PC-9 (cell line): ENCODE results near the gene ERMP1. TPM values are rescaled to one million over a fixed set of nuclear protein-coding genes. Genes with fewer than 3 reads are reported as not detected.

ENCODE experiments used
- BruUV-seq: library from RNA; stranded (reverse); fragments of 400-500 nt; replicated peaks from 2 replicates; lab custom pipeline; 2021; lab: Mats Ljungman, UMichigan
- CTCF ChIA-PET: fragments of 300-600 bp; sonication (Branson Sonifier 250); formaldehyde crosslinking; loops from one replicate; lab custom pipeline; 2022; ENCODE audit warnings: antibody characterized with exemption; lab: Charles Lee
- POLR2A ChIA-PET: fragments of 300-600 bp; sonication (Branson Sonifier 250); formaldehyde crosslinking; loops from one replicate; lab custom pipeline; 2022; ENCODE audit warnings: antibody characterized with exemption; ENCODE audit not compliant: unreplicated experiment; lab: Charles Lee
- DNase-seq, 2 experiments: peaks; one replicate each; pipeline versions ENCODE4 v3.0.0 to v3.0.0-alpha.2; 2015 to 2022; ENCODE audit warnings: mixed read lengths in 1 of 2
- H2AFZ ChIP-seq: fragments of 200-600 bp; sonication (generic); 2 replicates; pipeline ENCODE4 v1.8.1; 2017; ENCODE audit warnings: antibody characterized with exemption
- H3F3A ChIP-seq: fragments of 200-600 bp; sonication (generic); 2 replicates; pipeline ENCODE4 v1.8.1; 2017; ENCODE audit warnings: antibody characterized with exemption, mild to moderate bottlenecking, low read depth; ENCODE audit not compliant: insufficient read depth
- H3K27ac ChIP-seq: fragments of 200-600 bp; sonication (generic); 2 replicates; pipeline ENCODE4 v1.6.1; 2016; ENCODE audit warnings: mixed run types
- H3K27me3 ChIP-seq: fragments of 200-600 bp; sonication (generic); 2 replicates; pipeline ENCODE4 v1.6.1; 2016; ENCODE audit warnings: low read depth, mixed run types; ENCODE audit not compliant: insufficient read depth
- H3K36me3 ChIP-seq: fragments of 200-600 bp; sonication (generic); 2 replicates; pipeline ENCODE4 v1.6.1; 2016; ENCODE audit warnings: low read depth, mixed run types
- H3K4me1 ChIP-seq: fragments of 200-600 bp; sonication (generic); replicated peaks from 2 replicates; pipeline ENCODE4 v1.6.1; 2016; ENCODE audit warnings: mixed run types; ENCODE audit not compliant: insufficient read depth
- H3K4me2 ChIP-seq: fragments of 200-600 bp; sonication (generic); 2 replicates; pipeline ENCODE4 v1.6.1; 2017; ENCODE audit warnings: mixed run types
- H3K4me3 ChIP-seq: fragments of 200-600 bp; sonication (generic); 2 replicates; pipeline ENCODE4 v1.6.1; 2016; ENCODE audit warnings: mixed run types
- H3K79me2 ChIP-seq: fragments of 200-600 bp; sonication (generic); 2 replicates; pipeline ENCODE4 v1.6.1; 2017; ENCODE audit warnings: low read depth, mixed run types
- H3K9me2 ChIP-seq: fragments of 200-600 bp; sonication (generic); 2 replicates; pipeline ENCODE4 v1.8.1; 2017; ENCODE audit warnings: mild to moderate bottlenecking; ENCODE audit not compliant: insufficient read depth
- H3K9me3 ChIP-seq: fragments of 200-600 bp; sonication (generic); 2 replicates; pipeline ENCODE4 v1.8.1; 2016; ENCODE audit warnings: low read depth; ENCODE audit not compliant: insufficient read depth
- H4K20me1 ChIP-seq: fragments of 200-600 bp; sonication (generic); 2 replicates; pipeline ENCODE4 v1.8.1; 2017; ENCODE audit not compliant: insufficient read depth
- EZH2 ChIP-seq: fragments of 200-600 bp; sonication (generic); IDR thresholded peaks from 2 replicates; pipeline ENCODE4 v1.8.0; 2017; ENCODE audit warnings: antibody characterized with exemption, low read depth
- intact Hi-C: fragments of 100-400 bp; cut with micrococcal nuclease; formaldehyde crosslinking; loops from one replicate; pipeline ENCODE4 v1.10.0; 2022; ENCODE audit not compliant: unreplicated experiment
- total RNA-seq: library from RNA; stranded (reverse); gene quantifications from 2 replicates; pipeline ENCODE4 v1.2.3, GENCODE V29; 2021
- TF ChIP-seq, protein P1 (sequence below): fragments of 200-600 bp; sonication (generic); conservative IDR thresholded peaks from 2 replicates; pipeline ENCODE4 v1.6.1; 2017; ENCODE audit warnings: mixed run types, antibody characterized with exemption, mild to moderate bottlenecking, moderate library complexity

The ERMP1 gene
- total RNA-seq, 1 experiment from 2014 or later, result 51.0 TPM

DNA sequence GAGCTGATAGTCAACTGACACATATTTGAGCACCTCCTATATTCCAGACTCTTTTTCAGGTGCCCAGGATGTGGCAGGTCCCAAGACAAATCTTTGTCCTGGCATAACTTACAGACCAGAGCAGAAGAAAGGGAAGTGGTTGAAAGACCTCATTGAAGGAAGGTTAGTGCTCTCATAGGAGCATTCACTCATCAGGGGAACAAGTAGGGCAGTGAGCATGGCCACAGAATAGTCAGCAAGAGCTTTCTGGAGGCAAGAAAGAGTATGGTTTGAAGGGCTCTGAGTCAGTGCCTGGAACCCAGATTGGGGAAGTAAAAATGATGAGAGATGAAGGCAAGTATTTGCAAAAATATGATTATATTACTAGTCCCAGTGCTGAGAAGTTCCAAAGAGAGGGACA, 25.0 kb upstream of the ERMP1 start:
- CTCF ChIA-PET, result no interaction called here
- no peak overlapping the region for H2AFZ ChIP-seq
- H3K27me3 ChIP-seq, result no peaks in the 10 kb centered on the region
- DNase-seq, result no peak
- no peaks in the 10 kb centered on the region for H4K20me1 ChIP-seq
- H3K4me2 ChIP-seq, result no peak overlapping the region
- no TSS peak for BruUV-seq
- no peak overlapping the region for H3K4me3 ChIP-seq
- H3K9me3 ChIP-seq, result no peaks in the 10 kb centered on the region
- no peaks in the 10 kb centered on the region for H3K36me3 ChIP-seq
- TF ChIP-seq, protein P1, sequence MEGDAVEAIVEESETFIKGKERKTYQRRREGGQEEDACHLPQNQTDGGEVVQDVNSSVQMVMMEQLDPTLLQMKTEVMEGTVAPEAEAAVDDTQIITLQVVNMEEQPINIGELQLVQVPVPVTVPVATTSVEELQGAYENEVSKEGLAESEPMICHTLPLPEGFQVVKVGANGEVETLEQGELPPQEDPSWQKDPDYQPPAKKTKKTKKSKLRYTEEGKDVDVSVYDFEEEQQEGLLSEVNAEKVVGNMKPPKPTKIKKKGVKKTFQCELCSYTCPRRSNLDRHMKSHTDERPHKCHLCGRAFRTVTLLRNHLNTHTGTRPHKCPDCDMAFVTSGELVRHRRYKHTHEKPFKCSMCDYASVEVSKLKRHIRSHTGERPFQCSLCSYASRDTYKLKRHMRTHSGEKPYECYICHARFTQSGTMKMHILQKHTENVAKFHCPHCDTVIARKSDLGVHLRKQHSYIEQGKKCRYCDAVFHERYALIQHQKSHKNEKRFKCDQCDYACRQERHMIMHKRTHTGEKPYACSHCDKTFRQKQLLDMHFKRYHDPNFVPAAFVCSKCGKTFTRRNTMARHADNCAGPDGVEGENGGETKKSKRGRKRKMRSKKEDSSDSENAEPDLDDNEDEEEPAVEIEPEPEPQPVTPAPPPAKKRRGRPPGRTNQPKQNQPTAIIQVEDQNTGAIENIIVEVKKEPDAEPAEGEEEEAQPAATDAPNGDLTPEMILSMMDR, result no peak
- no peak for TF ChIP-seq EZH2
- peaks cover 5% of the 10 kb centered on the region; the same call in 1 of the 2 replicates for H3K4me1 ChIP-seq
- no peaks in the 10 kb centered on the region for H3K79me2 ChIP-seq
- intact Hi-C loops, result no loop called here
- no peak overlapping the region for H3K27ac ChIP-seq
- no peaks in the 10 kb centered on the region for H3F3A ChIP-seq
- H3K9me2 ChIP-seq, result no peaks in the 10 kb centered on the region
- POLR2A ChIA-PET, result no interaction called here

DNA sequence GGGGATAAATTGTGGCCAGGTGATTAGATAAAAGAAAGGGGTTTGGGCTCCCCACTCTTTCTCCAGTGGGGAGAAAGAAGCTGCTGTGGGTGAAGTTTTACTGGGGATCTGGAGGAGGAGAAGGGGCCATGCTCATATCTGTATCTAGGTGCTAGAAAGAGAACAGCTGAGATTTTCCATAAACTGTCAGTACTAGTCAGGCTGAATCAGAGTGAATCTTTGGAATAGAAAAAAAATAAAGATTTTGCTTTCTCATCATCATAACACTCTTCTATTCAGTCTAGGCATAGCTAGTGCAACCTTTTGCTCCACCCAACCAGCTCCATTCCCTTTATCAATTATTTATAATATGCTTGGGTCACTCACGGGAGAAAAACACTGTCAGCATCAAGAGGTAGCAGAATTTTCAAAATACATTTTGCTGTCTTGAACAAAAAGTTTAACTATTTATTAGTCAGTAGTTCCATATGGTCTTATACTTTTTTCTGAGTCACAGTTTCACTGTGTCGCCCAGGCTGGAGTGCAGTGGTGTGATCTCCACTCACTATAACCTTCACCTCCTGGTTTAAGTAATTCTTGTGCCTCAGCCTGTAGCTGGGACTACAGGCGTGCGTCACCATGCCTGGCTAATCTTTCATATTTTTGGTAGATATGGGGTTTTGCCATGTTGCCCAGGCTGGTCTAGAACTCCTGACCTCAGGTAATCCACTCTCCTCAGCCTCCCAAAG, 21.3 kb upstream of the ERMP1 start:
- no peaks in the 10 kb centered on the region for H3K27me3 ChIP-seq
- H3K27ac ChIP-seq, result no peak overlapping the region
- H3K4me3 ChIP-seq, result no peak overlapping the region
- no peaks in the 10 kb centered on the region for H3K36me3 ChIP-seq
- TF ChIP-seq EZH2, result no peak
- intact Hi-C loops, result no loop called here
- H3K9me3 ChIP-seq, result no peaks in the 10 kb centered on the region
- H3K4me2 ChIP-seq, result no peak overlapping the region
- peaks cover 38% of the 10 kb centered on the region for H3K4me1 ChIP-seq
- ChIA-PET CTCF (no interaction called here), POLR2A (no interaction called here)
- no peak overlapping the region for H2AFZ ChIP-seq
- H3K9me2 ChIP-seq, result no peaks in the 10 kb centered on the region
- no peak for DNase-seq
- H3K79me2 ChIP-seq, result no peaks in the 10 kb centered on the region
- no TSS peak for BruUV-seq
- H4K20me1 ChIP-seq, result no peaks in the 10 kb centered on the region
- H3F3A ChIP-seq, result peaks cover 14% of the 10 kb centered on the region; the same call in 1 of the 2 replicates

DNA sequence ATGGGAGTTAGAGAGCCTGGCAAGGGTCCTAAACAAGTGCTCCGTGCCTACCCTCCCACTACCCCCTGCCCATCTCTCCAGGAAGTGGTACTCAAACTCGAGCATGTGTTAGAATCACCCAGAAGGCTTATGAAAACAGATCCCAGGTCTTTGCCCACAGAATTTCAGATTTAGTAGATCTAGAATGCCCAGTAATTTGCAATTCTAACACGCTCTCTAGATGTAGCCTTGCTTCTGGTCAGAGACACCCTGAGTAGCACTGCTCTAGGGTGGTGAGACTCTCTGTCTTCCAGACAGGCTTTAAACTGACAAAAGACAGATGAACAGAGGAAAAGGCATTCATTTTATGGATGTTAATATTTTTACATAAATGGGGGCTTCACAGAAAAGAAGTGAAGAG, 20.7 kb upstream of the ERMP1 start:
- Histone ChIP-seq H3K4me1 (peaks cover 38% of the 10 kb centered on the region), H2AFZ (no peak overlapping the region), H3F3A (peaks cover 14% of the 10 kb centered on the region; the same call in 1 of the 2 replicates), H3K27ac (no peak overlapping the region), H3K79me2 (no peaks in the 10 kb centered on the region), H4K20me1 (no peaks in the 10 kb centered on the region), H3K36me3 (no peaks in the 10 kb centered on the region), H3K9me2 (no peaks in the 10 kb centered on the region), H3K27me3 (no peaks in the 10 kb centered on the region), H3K4me3 (no peak overlapping the region), H3K4me2 (no peak overlapping the region), H3K9me3 (no peaks in the 10 kb centered on the region)
- intact Hi-C loops, result no loop called here
- TF ChIP-seq, protein P1, result no peak
- no peak for TF ChIP-seq EZH2
- POLR2A ChIA-PET, result no interaction called here
- DNase-seq, result no peak
- CTCF ChIA-PET, result no interaction called here
- BruUV-seq, result no TSS peak
